Measurements from ENCODE around the gene GAP43.

- no peak for TF ChIP-seq CTCF (IDR thresholded peaks at IDR 0.05)
- no peak for TF ChIP-seq POLR2A (IDR thresholded peaks at IDR 0.05)
Observed at GRCh38 chr3:115630850-115631249, 7.5 kb downstream of the GAP43 start.

Data from breast epithelium (tissue), 3 donors.